Measurements from ENCODE around the gene NPC1L1. TPM values are rescaled to one million over a fixed set of nuclear protein-coding genes. Genes with fewer than 3 reads are reported as not detected.

NPC1L1 gene
- total RNA-seq, 1 donor from 2014 or later = 0.13 TPM

DNA sequence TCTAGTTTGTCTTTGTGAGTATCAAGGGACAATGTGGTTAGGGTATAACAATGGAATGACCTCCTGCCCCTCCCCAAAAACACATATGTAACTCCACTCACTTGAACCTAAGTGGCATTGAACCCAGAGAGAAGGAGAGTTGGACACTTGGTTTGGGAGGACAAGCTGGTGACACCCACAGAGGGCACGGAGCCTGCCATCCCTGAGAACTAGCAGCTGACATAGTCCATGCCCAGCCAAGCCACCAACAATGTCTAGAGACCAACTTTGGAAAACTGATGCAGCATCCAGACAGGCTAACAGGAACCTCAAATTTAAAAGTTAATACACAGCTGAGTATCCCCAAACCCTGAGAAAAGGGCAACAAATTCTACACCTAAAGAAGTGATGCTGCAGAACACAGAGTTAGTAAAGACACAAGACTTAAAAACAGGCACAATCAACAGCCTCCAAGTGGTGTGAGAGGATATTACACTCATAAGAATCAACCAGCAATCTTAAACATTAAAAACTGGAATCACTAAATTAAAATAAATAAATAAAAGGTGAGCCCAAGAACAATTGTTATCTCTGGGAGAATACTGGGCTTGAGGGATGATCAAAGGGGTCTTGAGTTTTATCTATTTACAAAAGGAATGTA, 77.8 kb downstream of the NPC1L1 start:
- intact Hi-C loops (cut with DNase I) = no loop called here
- ATAC-seq (ENCODE audit: poor library complexity) (peak; percentile 25), DNase-seq (no peak)

Other genes with a start within 250 kb of the NPC1L1 start
- 87.2 TPM for gene CAMK2B, start 215.7 kb downstream of the NPC1L1 start, total RNA-seq
- gene NUDCD3, start 50.7 kb downstream of the NPC1L1 start, total RNA-seq = 107 TPM
- 25.4 TPM for gene DDX56, start 32.6 kb upstream of the NPC1L1 start, total RNA-seq
- 47.6 TPM for gene TMED4, start 40.9 kb upstream of the NPC1L1 start, total RNA-seq
- 664 TPM for gene OGDH, start 65.3 kb upstream of the NPC1L1 start, total RNA-seq
- gene ZMIZ2, start 207.5 kb upstream of the NPC1L1 start, total RNA-seq = 54.1 TPM